SK-N-SH treated with all-trans-retinoic acid at 6 μM for 48 hours (cell line): ENCODE measurements around the gene CCR7.

Experiments
- ATAC-seq: fragments of 200-7000 bp; cut with Tn5 transposase; 3 replicates; pipeline ENCODE4 v1.9.1; 2020; ENCODE audit warnings: mild to moderate bottlenecking, moderate library complexity
- ARNTL ChIP-seq: fragments of 450-650 bp; formaldehyde crosslinking; IDR thresholded peaks from 2 replicates; pipeline ENCODE4 v1.5.0; 2020; ENCODE audit warnings: low read depth, mild to moderate bottlenecking, moderate library complexity, borderline replicate concordance
- BACH2 ChIP-seq: fragments of 250-450 bp; sonication (Bioruptor Pico); IDR thresholded peaks from 2 replicates; pipeline ENCODE4 v1.9.0; 2021; ENCODE audit warnings: mild to moderate bottlenecking, borderline replicate concordance
- CREB5 ChIP-seq: fragments of 250-450 bp; sonication (Bioruptor Pico); IDR thresholded peaks from 2 replicates; pipeline ENCODE4 v1.5.1; 2020; ENCODE audit warnings: low read depth, mild to moderate bottlenecking, moderate library complexity
- CSDC2 ChIP-seq: fragments of 250-450 bp; sonication (Bioruptor Pico); IDR thresholded peaks from 2 replicates; pipeline ENCODE4 v1.5.0; 2020; ENCODE audit warnings: mild to moderate bottlenecking, moderate library complexity
- ESRRG ChIP-seq: fragments of 250-450 bp; sonication (Bioruptor Pico); IDR thresholded peaks from 2 replicates; pipeline ENCODE4 v1.6.1; 2021; ENCODE audit warnings: mild to moderate bottlenecking
- ISL1 ChIP-seq: fragments of 250-450 bp; sonication (Bioruptor Pico); IDR thresholded peaks from 2 replicates; pipeline ENCODE4 v2.1.2; 2022; ENCODE audit warnings: mild to moderate bottlenecking, moderate library complexity
- OSR1 ChIP-seq: fragments of 250-450 bp; sonication (Bioruptor Pico); IDR thresholded peaks from 2 replicates; pipeline ENCODE4 v1.8.0; 2022; ENCODE audit warnings: moderate library complexity, mild to moderate bottlenecking, inconsistent platforms
- POU6F1 ChIP-seq: fragments of 250-450 bp; sonication (Bioruptor Pico); IDR thresholded peaks from 2 replicates; pipeline ENCODE4 v1.8.0; 2021; ENCODE audit warnings: low read depth, mild to moderate bottlenecking, moderate library complexity, borderline replicate concordance
- PPARA ChIP-seq: fragments of 250-450 bp; sonication (Bioruptor Pico); IDR thresholded peaks from 2 replicates; pipeline ENCODE4 v1.5.0; 2020; ENCODE audit warnings: mild to moderate bottlenecking, borderline replicate concordance
- RARB ChIP-seq: fragments of 250-450 bp; sonication (Bioruptor Pico); IDR thresholded peaks from 2 replicates; pipeline ENCODE4 v1.8.0; 2021; ENCODE audit warnings: mild to moderate bottlenecking, moderate library complexity
- SNAI2 ChIP-seq: fragments of 250-450 bp; sonication (Bioruptor Pico); IDR thresholded peaks from 2 replicates; pipeline ENCODE4 v1.5.0; 2020; ENCODE audit warnings: mild to moderate bottlenecking, moderate library complexity
- TCF4 ChIP-seq: fragments of 250-450 bp; sonication (Bioruptor Pico); IDR thresholded peaks from 2 replicates; pipeline ENCODE4 v1.8.0; 2021; ENCODE audit warnings: mild to moderate bottlenecking, moderate library complexity, borderline replicate concordance
- TOX ChIP-seq: fragments of 250-450 bp; sonication (Bioruptor Pico); IDR thresholded peaks from 2 replicates; pipeline ENCODE4 v1.8.0; 2021; ENCODE audit warnings: mild to moderate bottlenecking, moderate library complexity, borderline replicate concordance
- ZC3H10 ChIP-seq: fragments of 250-450 bp; sonication (Bioruptor Pico); IDR thresholded peaks from 2 replicates; pipeline ENCODE4 v1.5.1; 2021; ENCODE audit warnings: mild to moderate bottlenecking, moderate library complexity
- ZFP3 ChIP-seq: fragments of 250-450 bp; sonication (Bioruptor Pico); IDR thresholded peaks from 2 replicates; pipeline ENCODE4 v1.5.0; 2020; ENCODE audit warnings: mild to moderate bottlenecking, moderate library complexity
- ZFP30 ChIP-seq: fragments of 450-650 bp; formaldehyde crosslinking; IDR thresholded peaks from 2 replicates; pipeline ENCODE4 v1.5.0; 2022; ENCODE audit warnings: mild to moderate bottlenecking, moderate library complexity
- ZNF8 ChIP-seq: fragments of 450-650 bp; formaldehyde crosslinking; IDR thresholded peaks from 2 replicates; pipeline ENCODE4 v1.5.0; 2020; ENCODE audit warnings: mild to moderate bottlenecking, moderate library complexity
- TF ChIP-seq, protein P1 (sequence below): fragments of 250-450 bp; sonication (Bioruptor Pico); IDR thresholded peaks from 2 replicates; pipeline ENCODE4 v1.5.1; 2021; ENCODE audit warnings: mild to moderate bottlenecking, moderate library complexity

CCR7 gene

GRCh38 chr17:40567377-40567776 lies 2.1 kb upstream of the CCR7 start:
- no peak for ATAC-seq
- TF ChIP-seq, protein P1, sequence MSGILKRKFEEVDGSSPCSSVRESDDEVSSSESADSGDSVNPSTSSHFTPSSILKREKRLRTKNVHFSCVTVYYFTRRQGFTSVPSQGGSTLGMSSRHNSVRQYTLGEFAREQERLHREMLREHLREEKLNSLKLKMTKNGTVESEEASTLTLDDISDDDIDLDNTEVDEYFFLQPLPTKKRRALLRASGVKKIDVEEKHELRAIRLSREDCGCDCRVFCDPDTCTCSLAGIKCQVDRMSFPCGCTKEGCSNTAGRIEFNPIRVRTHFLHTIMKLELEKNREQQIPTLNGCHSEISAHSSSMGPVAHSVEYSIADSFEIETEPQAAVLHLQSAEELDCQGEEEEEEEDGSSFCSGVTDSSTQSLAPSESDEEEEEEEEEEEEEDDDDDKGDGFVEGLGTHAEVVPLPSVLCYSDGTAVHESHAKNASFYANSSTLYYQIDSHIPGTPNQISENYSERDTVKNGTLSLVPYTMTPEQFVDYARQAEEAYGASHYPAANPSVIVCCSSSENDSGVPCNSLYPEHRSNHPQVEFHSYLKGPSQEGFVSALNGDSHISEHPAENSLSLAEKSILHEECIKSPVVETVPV (CRISPR knock-in tag): no peak
- TF ChIP-seq PPARA (CRISPR knock-in tag): no peak
- TF ChIP-seq ESRRG (CRISPR knock-in tag): no peak
- TF ChIP-seq ZNF8 (CRISPR knock-in tag): no peak
- no peak for TF ChIP-seq TOX (CRISPR knock-in tag)
- TF ChIP-seq CSDC2 (CRISPR knock-in tag): no peak
- no peak for TF ChIP-seq CREB5 (CRISPR knock-in tag)
- TF ChIP-seq OSR1 (CRISPR knock-in tag): no peak
- TF ChIP-seq BACH2 (CRISPR knock-in tag): no peak
- no peak for TF ChIP-seq ARNTL

DNA sequence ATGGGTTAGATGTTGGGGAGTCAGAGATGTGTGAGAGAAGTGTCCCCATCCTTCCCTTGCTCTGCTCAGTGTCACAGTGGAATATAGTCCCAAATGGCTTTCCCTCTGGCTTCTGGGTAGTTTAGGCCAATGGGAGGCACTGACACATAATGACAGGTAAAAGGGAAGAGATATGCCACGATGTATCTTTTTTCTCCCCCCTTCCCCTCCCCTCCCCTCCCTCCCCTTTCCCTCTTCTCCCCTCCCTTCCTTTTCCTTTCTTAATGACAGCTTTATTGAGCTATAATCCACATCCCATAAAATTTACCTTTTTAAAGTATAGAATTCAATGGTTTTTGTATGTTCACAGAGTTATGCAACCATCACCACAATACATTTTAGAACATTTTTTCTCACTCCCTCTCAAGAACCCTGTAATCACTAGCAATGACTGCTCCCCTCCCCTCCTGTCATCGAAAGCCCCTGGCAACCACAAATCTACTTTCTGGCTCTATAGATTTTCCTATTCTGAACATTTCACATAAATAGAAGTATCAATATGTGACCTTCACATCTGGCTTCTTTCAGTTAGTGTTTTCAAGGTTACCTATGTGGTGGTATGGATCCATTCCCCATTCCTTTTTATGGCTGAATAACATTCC lies 617 bp upstream of the CCR7 start:
- no peak for TF ChIP-seq BACH2 (CRISPR knock-in tag)
- TF ChIP-seq TOX (CRISPR knock-in tag): no peak
- TF ChIP-seq ZFP30 (CRISPR knock-in tag): no peak
- no peak for TF ChIP-seq RARB (CRISPR knock-in tag)
- TF ChIP-seq, protein P1 (CRISPR knock-in tag): no peak
- TF ChIP-seq ISL1: no peak
- TF ChIP-seq SNAI2 (CRISPR knock-in tag): no peak
- no peak for TF ChIP-seq ZC3H10 (CRISPR knock-in tag)
- no peak for TF ChIP-seq OSR1 (CRISPR knock-in tag)
- ATAC-seq: no peak

DNA sequence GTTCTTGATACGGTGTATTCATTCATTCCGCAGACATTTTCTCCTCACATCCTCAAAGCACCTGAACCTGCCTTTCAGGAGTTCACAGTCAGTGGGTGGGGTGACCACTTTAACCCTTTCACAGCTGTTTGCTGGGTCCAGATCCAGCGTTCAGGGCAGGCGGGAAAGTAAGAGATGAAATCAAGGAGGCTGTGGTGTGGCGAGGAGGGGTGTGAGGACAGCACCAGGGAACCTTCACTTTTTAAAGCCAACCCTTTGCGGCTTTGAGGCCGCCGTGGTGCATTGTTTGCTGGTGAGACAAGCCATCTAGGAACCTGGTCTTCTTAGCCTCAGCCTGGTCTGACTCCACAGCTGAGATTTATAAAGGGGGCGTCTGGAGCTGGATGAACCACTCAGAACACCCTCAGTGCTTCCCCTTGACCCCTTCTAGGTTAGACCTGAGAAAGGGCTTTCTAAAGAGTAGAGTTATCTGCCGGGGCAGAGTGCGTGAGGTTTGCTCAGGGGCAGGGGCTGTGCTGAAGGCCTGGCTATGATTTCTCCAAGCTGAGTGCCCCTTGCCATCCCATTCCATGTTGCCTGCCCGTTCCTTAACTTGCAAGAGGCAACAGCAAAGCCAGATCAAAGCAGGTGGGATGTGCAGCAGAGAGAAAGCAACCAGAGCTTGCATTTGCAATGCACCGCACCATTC lies 933 bp downstream of the CCR7 start:
- ATAC-seq: no peak
- TF ChIP-seq ISL1: no peak
- no peak for TF ChIP-seq POU6F1
- no peak for TF ChIP-seq RARB (CRISPR knock-in tag)
- TF ChIP-seq ARNTL: no peak
- TF ChIP-seq ZFP30 (CRISPR knock-in tag): no peak
- no peak for TF ChIP-seq ZFP3 (CRISPR knock-in tag)
- no peak for TF ChIP-seq OSR1 (CRISPR knock-in tag)
- no peak for TF ChIP-seq PPARA (CRISPR knock-in tag)
- no peak for TF ChIP-seq CREB5 (CRISPR knock-in tag)
- no peak for TF ChIP-seq ZNF8 (CRISPR knock-in tag)
- TF ChIP-seq CSDC2 (CRISPR knock-in tag): no peak
- TF ChIP-seq TCF4 (CRISPR knock-in tag): no peak
- no peak for TF ChIP-seq TOX (CRISPR knock-in tag)
